Left lung (tissue), 10 donors: ENCODE data around the gene ZXDB. TPM values are rescaled to one million over a fixed set of nuclear protein-coding genes. Genes with fewer than 3 reads are reported as not detected.

Experiments used
- ATAC-seq: fragments of 200-7000 bp; cut with Tn5 transposase; one replicate; pipeline ENCODE4 v1.9.1; 2020; ENCODE audit warnings: moderate library complexity
- DNase-seq, 4 donors: peaks; one replicate each; pipeline ENCODE4 v3.0.0-alpha.2; 2013 to 2020
- H3K27ac ChIP-seq, 2 donors: fragments of 200-600 bp; sonication (generic) in 1 of 2; one replicate each; pipeline versions ENCODE4 v1.5.0 to v1.8.0; 2020 to 2021
- H3K27me3 ChIP-seq, 2 donors: fragments of 200-600 bp; sonication (generic) in 1 of 2; one replicate each; pipeline versions ENCODE4 v1.5.0 to v1.8.0; 2020 to 2021
- H3K36me3 ChIP-seq, 2 donors: fragments of 200-600 bp; sonication (generic) in 1 of 2; one replicate each; pipeline versions ENCODE4 v1.5.0 to v1.8.0; 2020 to 2021
- H3K4me1 ChIP-seq, 2 donors: fragments of 200-600 bp; one replicate each; pipeline ENCODE4 v1.8.0; 2021
- H3K4me3 ChIP-seq, 2 donors: fragments of 200-600 bp; sonication (generic) in 1 of 2; one replicate each; pipeline versions ENCODE4 v1.5.0 to v1.8.0; 2020 to 2021; ENCODE audit warnings: mild to moderate bottlenecking in 1 of 2
- H3K9me3 ChIP-seq, 2 donors: fragments of 200-600 bp; sonication (generic) in 1 of 2; one replicate each; pipeline versions ENCODE4 v1.5.0 to v1.8.0; 2020 to 2021
- CTCF ChIP-seq, 2 donors: fragments of 200-600 bp; sonication (generic) in 1 of 2; IDR thresholded peaks; one replicate each; pipeline versions ENCODE4 v1.5.0 to v1.8.0; 2021; ENCODE audit warnings: antibody characterized with exemption in 2 of 2
- intact Hi-C, 2 donors: fragments of 100-400 bp; cut with DNase I; formaldehyde crosslinking; loops; one replicate each; pipeline versions ENCODE4 v1.11.2 to v1.14.2; 2022
- polyA plus RNA-seq, 6 donors: library from polyadenylated mRNA; unstranded; fragments of 120-200 nt; gene quantifications; one replicate each; pipeline ENCODE4 v1.2.1, GENCODE V29; 2013; ENCODE audit not compliant: insufficient read length in 6 of 6
- total RNA-seq, 2 donors: library from RNA; stranded (reverse); fragmentation: NEBNext Ultra II Directional; extraction: Animal tissue kit (Norgen Biotek cat#: 25700); gene quantifications; one replicate each; pipeline ENCODE4 v1.2.1, GENCODE V29; 2021
- donor health status: DM: no; HTN: yes; CAD: no.
- donor health status: DM: no; HTN: no; CAD: no.

Gene ZXDB
- total and polyA plus RNA-seq, 8 donors = 6.3 to 9.3 (median 8.7) TPM

- Histone ChIP-seq H3K27ac (no peak overlapping the region), H3K4me3 (no peak overlapping the region), H3K36me3 (no peaks in the 10 kb centered on the region), H3K4me1 (no peaks in the 10 kb centered on the region), H3K9me3 (peaks cover 0 to 10% of the 10 kb centered on the region in 2 donors), H3K27me3 (no peaks in the 10 kb centered on the region)
- ATAC-seq (no peak), DNase-seq (no peak)
- intact Hi-C loops = no loop called here
- no peak for TF ChIP-seq CTCF (IDR thresholded peaks at IDR 0.05)
Observed at GRCh38 chrX:57641338-57641737, 49.5 kb downstream of the ZXDB start.

GRCh38 chrX:57643698-57644097 is 51.9 kb downstream of the ZXDB start:
- no peaks in the 10 kb centered on the region for H3K36me3 ChIP-seq
- peaks cover 0 to 4% of the 10 kb centered on the region in 2 donors for H3K9me3 ChIP-seq
- no peak overlapping the region for H3K4me3 ChIP-seq
- H3K4me1 ChIP-seq = no peaks in the 10 kb centered on the region
- no peak for TF ChIP-seq CTCF (IDR thresholded peaks at IDR 0.05)
- H3K27ac ChIP-seq = no peak overlapping the region
- no peaks in the 10 kb centered on the region for H3K27me3 ChIP-seq
- intact Hi-C loops = no loop called here
- ATAC-seq (no peak), DNase-seq (no peak)

DNA sequence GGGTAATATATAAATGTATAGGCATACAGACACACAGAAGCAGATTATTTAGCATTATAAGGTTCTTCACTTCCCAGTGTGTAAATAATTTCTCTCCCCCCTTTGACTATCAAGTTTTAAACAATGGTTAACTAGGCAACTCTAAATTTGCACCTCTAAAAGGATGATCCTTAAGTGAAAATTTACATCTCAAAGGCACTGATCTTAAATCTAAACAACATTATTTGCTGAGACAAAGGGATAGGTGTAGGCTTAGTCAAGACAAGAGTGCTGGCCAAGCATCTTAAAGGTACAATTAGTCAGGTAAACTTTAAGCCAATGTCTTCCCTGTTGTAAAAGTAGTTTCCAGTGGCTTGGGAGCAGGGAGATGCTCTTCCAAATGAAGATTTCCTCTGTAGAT is 55.2 kb downstream of the ZXDB start:
- no peak overlapping the region for H3K27ac ChIP-seq
- H3K36me3 ChIP-seq = no peaks in the 10 kb centered on the region

More for the DNA sequence above, 55.2 kb downstream of the ZXDB start:
- DNase-seq (no peak), ATAC-seq (no peak)
- Histone ChIP-seq H3K4me3 (no peak overlapping the region), H3K27me3 (no peaks in the 10 kb centered on the region), H3K4me1 (no peaks in the 10 kb centered on the region), H3K9me3 (no peaks in the 10 kb centered on the region)
- no peak for TF ChIP-seq CTCF (IDR thresholded peaks at IDR 0.05)
- intact Hi-C loops = no loop called here

Other genes starting within 250 kb of the ZXDB start
- gene NLRP2B, start 88.2 kb downstream of the ZXDB start, total RNA-seq = not detected
- gene NLRP2B, start 88.2 kb downstream of the ZXDB start, polyA plus RNA-seq = under 1 TPM in 1 of 6 donors, not detected in 5; 0.06 TPM